Left ventricle myocardium superior (tissue), 1 donor: ENCODE results near the gene SLC17A4. TPM values are rescaled to one million over a fixed set of nuclear protein-coding genes. Genes with fewer than 3 reads are reported as not detected.
"Not testable (repeated sequence)": the region's sequence is repeated elsewhere in the genome, so short reads cannot be mapped to it uniquely, and the experiment has no call there.

Experiments
- ATAC-seq: fragments of 200-7000 bp; cut with Tn5 transposase; one replicate; pipeline ENCODE4 v1.9.1; 2020; ENCODE audit warnings: mild to moderate bottlenecking, moderate library complexity
- DNase-seq: peaks from one replicate; pipeline ENCODE4 v3.0.0-alpha.2; 2020
- intact Hi-C: fragments of 100-400 bp; cut with micrococcal nuclease; formaldehyde crosslinking; loops from one replicate; pipeline ENCODE4 v1.11.0; 2022
- total RNA-seq: library from RNA; stranded (reverse); fragmentation: NEBNext Ultra II Directional; extraction: Animal tissue kit (Norgen Biotek cat#: 25700); gene quantifications from one replicate; pipeline ENCODE4 v1.2.1, GENCODE V29; 2021
- donor health status: DM: no; HTN: yes; CAD: no; lungs with severe emphysema.

Gene SLC17A4
- total RNA-seq, 1 donor from 2014 or later = not detected

DNA sequence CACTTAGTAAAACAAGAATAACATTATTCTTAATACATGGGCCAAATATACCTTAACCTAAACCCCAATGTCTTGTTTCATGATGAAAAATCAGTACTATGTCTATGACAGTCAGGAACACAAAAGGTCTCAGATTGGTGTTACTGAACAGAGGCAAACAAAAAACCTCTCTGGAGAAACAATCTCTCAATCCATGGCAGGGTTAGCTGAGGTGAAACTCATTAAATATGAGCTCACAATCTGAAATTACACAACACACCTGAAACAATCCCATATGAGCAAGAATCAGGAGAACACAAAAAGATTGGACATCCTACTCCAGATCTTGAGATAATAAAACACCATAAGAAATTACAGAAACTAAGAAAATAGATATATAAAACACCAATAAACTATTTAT is 6.5 kb upstream of the SLC17A4 start:
- ATAC-seq (no peak), DNase-seq (no peak)
- intact Hi-C loops = no loop called here

GRCh38 chr6:25748601-25749517 is 5.7 kb upstream of the SLC17A4 start:
- DNase-seq, ATAC-seq, intact Hi-C loops: not testable (repeated sequence)

DNA sequence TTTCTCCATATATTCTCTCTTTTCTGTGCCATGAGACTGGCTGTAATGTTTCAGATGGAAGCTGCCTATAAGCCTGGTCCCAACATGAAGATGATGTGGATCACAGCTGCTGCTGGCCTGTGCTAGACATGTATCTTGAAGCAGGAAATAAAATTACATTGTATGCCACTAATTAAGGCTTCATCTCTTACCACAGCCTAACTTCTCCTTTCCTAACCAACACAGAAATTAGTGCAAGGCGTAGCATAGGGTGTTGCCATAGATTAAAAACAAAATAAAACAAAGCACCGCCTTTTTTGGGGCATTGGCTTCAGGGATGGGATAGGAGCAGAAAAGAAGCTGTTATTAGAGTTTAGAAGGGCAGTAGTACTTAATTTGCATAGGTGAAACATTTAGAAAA is 4.7 kb upstream of the SLC17A4 start:
- ATAC-seq = no peak

GRCh38 chr6:25750906-25751305 is 3.6 kb upstream of the SLC17A4 start:
- intact Hi-C loops = no loop called here
- ATAC-seq (no peak), DNase-seq (no peak)

More for the DNA sequence above, 4.7 kb upstream of the SLC17A4 start:
- DNase-seq = no peak
- intact Hi-C loops = no loop called here

DNA sequence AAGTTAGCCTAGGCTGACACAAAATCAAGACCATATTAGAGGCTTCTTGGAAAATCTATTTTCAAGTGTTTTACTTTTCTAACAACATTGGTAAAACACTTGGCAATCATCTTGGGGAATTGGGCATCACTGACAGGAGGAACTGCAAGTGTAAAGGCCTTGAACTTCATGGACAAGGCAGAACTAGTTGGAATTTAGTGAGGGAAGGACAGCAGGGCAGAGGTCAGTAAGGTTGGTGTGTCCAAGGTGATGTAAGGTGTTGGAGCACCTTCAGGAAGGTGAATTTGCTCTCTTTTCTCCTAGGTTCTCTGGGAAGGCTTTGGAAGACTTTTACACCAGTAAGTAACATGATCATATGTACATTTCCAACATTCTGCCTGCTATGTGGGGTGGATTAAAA is 1.5 kb upstream of the SLC17A4 start:
- no peak for DNase-seq
- intact Hi-C loops = no loop called here
- no peak for ATAC-seq

DNA sequence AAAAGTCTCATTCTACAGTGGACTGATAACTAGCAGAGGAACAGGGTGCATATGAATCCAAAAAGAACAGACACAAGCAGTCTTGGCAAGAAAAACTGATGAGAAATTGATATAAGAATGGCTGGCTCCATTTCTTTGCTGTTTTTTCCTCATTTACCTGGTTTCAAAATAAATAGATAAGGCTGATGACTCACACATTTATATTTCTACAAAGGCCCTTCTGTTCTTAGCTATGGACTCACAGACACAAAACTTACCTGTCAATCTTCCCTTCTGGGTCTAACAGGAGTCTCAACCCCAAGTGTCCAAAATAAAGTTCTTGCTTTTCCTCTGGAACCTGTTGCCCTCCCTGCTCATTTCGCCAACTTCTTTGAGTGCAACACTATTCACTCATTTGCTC is 941 bp downstream of the SLC17A4 start:
- intact Hi-C loops = no loop called here
- no peak for DNase-seq
- no peak for ATAC-seq

DNA sequence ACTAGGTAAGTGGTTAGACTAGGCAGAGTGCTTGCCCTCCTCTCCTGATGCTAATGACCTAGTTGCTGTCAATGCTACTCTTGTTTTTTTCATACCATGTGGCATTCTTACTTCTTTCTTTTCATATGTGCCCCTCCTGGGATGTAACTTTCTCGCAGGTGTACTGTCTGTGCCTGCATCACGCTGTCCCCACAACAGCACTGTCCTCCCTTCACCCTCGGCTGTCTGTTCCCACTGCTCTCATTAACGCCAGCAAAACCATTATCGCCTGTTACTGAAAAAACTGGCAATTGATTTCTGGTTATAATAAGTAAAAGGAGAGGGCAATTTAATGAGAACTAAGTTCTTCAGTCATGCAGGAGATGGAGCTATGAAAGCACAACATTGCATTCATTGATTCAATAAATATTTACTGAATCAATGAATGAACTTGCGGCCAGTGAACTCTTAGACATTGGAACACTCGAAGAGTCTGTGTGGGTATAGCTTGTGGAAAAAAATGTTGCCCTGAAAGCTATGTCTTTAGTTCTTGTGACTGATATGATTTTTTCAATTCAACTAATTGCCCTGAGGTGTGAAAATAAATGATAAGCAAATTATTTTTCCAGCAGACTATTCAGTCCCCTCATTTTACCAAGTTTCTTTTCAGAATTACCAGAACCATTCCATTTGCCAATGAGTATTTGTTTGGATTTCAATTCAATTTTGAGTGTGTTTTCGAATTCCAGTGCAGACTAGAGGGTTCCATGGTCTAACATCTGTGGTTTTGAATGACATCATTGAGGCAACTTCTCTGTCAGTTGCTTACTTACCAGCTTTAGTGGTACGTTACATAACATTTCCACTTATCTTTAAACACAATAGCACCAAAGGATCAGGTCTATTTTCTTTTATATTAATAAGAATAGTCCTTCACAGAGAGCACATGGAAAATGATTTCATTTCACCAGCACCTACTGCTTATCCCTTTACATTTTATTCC is 2.1 kb downstream of the SLC17A4 start:
- no peak for DNase-seq

GRCh38 chr6:25757936-25758642 is 3.5 kb downstream of the SLC17A4 start:
- intact Hi-C loops = no loop called here
- ATAC-seq = no peak
- no peak for DNase-seq

More for the DNA sequence above, 2.1 kb downstream of the SLC17A4 start:
- no peak for ATAC-seq
- intact Hi-C loops = no loop called here

- intact Hi-C loops = no loop called here
Observed at GRCh38 chr6:25764611-25765010, 10.1 kb downstream of the SLC17A4 start.

DNA sequence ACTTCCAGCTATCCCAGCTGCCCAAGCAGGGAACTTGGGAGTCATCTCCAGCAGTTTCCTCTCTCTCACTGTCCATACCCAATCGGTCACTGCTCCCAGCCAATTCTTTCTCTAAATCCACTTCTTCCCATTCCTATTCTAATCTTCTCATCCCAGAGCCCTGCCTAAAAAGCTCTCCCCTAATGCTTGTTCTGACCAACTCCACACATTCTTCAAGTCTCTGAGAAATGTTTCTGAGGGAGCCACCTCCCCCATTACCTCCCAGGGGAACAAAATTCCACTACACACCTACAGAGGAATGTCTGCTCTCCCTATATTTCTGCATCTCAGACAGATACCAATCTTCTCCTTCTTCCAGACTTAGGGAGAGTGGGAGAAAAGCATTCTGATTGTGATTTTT is 14.0 kb downstream of the SLC17A4 start:
- ATAC-seq (no peak), DNase-seq (no peak)
- intact Hi-C loops = no loop called here

More at GRCh38 chr6:25764611-25765010, 10.1 kb downstream of the SLC17A4 start:
- DNase-seq (no peak), ATAC-seq (no peak)

DNA sequence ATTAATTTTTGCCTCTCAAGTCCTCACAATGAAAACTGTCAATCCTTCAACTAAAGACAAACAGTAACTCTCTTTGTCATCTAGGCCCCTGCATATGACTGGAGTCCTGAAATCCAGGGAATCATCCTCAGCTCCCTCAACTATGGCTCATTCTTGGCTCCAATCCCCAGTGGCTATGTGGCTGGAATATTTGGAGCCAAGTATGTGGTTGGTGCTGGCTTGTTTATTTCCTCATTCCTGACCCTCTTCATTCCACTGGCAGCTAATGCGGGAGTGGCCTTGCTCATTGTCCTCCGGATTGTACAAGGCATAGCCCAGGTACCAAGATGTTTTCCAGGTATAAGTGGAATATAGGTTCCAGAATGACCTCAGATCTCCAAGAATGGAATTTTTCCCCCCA is 15.4 kb downstream of the SLC17A4 start:
- DNase-seq (no peak), ATAC-seq (no peak)
- intact Hi-C loops = no loop called here

DNA sequence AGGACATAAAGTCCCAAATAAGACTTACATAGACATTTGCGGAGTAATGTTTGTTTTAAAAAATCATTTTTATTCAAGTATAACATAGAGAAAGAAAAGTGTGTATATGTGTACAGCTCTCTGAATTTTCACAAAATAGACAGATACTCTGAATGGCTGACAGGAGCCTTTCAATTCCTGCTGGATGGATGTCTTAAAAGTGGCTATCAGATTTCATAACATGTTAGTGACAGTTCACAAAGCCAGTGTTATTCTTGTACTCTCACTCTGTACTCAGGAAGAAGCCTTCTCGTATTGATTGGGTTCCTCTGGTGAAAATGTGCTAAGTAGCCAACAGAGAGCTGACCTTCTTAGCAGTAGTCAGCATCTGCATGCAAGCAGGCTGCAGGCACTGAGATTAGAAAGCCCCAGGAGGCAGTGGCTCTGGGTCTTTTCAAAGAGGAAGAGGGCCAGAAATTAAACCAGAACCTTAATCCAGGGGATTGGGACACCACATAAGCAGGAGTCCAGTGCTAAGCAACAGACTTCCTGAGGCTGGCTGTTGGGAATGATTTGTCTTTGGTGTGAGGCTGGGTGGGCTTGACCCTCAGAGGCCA is 19.7 kb downstream of the SLC17A4 start:
- intact Hi-C loops = no loop called here
- no peak for DNase-seq
- no peak for ATAC-seq

DNA sequence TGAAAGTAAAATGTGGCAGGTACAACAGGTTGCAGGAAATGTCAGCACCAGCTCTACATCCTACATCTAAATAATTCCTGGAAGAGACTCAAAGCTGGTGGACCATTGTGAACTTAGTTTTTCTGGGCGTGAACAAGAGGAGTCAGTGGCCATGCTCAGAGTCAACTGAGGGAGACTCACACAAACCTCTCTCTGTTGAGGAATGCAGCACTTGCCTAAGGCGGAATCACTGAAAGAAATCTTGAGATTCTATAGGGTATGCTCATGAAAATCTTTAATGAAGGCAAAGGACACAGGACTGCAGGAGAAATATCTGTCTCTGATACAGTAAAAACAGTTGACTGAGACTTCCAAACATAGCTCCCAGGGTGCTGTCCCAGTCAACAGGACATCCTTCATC is 22.5 kb downstream of the SLC17A4 start:
- DNase-seq (no peak), ATAC-seq (no peak)
- intact Hi-C loops = no loop called here

- no peak for DNase-seq
- ATAC-seq = no peak
- intact Hi-C loops = no loop called here
Observed at GRCh38 chr6:25777856-25778649, 23.5 kb downstream of the SLC17A4 start.

DNA sequence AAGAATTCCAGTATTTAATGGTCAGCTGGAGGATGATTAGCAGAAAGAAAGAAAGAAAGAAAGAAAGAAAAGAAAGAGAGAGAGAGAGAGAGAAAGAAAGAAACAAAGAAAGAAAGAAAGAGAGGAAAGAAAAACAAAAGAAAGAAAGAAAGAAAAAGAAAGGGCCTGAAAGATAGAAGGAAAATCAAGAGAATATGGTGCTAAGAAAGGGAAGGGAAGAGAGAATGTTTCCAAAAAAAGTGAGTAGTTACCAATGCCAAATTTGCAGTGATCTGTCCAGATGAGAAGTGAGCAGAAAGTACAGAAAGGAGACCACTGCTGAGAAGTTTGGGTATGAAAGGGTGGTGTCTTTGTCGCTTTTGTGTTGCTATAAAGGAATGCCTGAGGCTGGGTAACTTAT is 26.6 kb downstream of the SLC17A4 start:
- intact Hi-C loops = no loop called here
- DNase-seq (no peak), ATAC-seq (no peak)

- ATAC-seq = no peak
- DNase-seq = no peak
- intact Hi-C loops = no loop called here
Observed at GRCh38 chr6:25787428-25787827, 32.9 kb downstream of the SLC17A4 start.

DNA sequence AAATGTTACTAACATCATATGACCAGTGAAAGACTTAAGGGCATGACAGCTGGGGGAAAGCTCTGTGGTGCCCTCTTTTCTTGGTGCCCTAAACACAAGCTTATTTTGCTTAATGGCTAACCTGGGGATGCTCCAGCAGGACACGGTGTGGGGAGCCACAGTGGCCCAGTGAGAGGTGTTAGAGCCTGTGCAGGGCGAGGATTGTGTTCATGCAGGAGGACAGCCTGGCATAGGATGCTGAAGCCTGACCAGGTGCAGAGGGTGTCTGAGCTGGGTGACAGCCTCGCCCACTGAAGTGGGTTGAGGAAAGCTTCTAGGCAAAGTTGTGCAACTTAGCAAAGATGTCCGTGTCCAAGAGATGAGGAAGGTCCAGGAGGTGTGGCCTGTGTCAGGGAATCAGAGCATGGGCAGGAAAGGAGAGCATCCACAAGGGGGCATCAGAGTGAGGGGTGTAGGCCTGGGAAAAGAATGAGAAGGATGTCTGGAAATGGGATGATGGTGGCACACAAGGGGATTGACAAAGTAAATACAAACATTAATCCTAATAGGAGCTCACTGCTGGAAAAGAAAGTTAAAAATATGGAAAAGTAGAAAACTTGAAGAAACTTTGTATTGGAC is 33.9 kb downstream of the SLC17A4 start:
- peak; percentile 44 for ATAC-seq
- intact Hi-C loops = no loop called here
- peak; percentile 18 for DNase-seq

DNA sequence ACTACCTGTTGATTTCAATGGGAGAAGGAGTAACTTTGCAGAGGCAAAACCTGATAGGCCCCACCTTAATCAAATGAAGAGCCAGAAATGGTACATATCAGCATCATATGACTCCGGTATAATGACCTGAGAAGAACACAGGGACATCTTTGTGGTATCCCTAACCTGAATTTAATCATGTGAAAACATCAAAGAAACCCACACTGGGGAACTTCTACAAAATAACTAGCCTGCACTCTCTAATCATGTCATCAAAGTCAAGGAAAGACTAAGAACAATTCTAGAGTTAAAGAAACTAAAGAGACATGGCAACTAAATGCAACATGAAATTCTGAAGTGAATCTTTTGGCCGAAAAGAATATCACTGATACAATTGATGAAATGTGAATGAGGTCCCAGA is 34.9 kb downstream of the SLC17A4 start:
- ATAC-seq (no peak), DNase-seq (no peak)
- intact Hi-C loops = no loop called here
